GM21447 (cell line): ENCODE measurements around the gene ASB18.
"Not testable (repeated sequence)": the region's sequence is repeated elsewhere in the genome, so short reads cannot be mapped to it uniquely, and the experiment has no call there.

Experiments used
- ATAC-seq: cut with Tn5 transposase; IDR thresholded peaks from one replicate; pipeline ENCODE4 v1.9.1; 2021; ENCODE audit not compliant: unreplicated experiment

Gene ASB18

GRCh38 chr2:236286873-236287545 is 22.8 kb upstream of the ASB18 start:
- no peak for ATAC-seq

- ATAC-seq = no peak
Measured at GRCh38 chr2:236284208-236284607, 20.0 kb upstream of the ASB18 start.

DNA sequence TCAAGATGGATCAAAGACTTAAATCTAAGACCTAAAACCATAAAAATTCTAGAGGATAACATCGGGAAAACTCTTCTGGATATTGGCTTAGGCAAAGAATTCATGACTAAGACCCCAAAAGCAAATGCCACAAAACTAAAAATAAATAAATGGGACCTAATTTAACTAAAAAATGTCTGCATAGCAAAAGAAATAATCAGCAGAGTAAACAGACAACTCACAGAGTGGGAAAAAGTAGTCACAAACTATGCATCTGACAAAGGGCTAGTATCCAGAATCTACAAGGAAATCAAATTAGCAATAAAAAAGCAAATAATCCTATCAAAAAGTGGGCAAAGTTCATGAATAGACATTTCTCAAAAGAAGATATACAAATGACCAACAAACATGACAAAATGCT is 18.2 kb upstream of the ASB18 start:
- ATAC-seq = no peak

GRCh38 chr2:236281423-236281822 is 17.2 kb upstream of the ASB18 start:
- ATAC-seq = no peak

DNA sequence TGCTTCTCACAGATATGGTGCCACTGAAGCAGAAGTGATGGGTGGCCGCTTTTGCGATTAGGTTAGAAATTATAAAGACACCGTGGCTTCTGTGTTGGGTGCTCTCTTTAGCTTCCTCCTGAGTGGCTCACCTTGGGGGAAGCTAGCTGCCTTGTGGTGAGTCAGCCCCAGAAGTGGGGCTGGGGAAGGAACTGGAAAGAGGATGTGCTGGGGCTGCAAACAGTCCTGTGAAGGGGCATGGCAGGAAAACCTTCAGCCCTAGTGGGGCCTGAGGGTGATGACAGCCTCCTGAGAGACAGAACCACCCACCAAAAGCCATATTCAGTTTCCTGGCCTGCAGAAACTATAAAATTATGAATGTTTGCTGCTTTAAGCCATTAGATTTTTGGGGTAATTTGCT is 8.9 kb upstream of the ASB18 start:
- no peak for ATAC-seq

DNA sequence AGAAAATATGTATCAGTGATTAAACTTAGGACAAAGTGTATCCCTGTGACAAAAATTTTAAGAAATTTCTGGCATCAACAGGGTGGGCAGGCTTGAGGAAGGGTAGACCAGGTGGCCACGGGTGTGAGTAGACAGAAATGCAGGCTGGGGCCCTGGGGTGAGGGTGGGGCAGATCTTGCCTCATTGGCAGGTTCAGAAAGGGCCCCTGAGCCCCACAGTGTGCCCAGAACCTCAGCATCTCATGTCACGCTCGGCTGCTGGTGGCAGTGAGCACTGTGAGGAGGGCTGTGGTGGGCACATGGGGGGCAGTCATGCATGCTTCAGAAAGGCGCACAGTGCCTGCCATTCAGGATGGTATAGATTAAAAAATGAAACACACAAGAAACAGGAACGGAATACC is 7.6 kb upstream of the ASB18 start:
- no peak for ATAC-seq

DNA sequence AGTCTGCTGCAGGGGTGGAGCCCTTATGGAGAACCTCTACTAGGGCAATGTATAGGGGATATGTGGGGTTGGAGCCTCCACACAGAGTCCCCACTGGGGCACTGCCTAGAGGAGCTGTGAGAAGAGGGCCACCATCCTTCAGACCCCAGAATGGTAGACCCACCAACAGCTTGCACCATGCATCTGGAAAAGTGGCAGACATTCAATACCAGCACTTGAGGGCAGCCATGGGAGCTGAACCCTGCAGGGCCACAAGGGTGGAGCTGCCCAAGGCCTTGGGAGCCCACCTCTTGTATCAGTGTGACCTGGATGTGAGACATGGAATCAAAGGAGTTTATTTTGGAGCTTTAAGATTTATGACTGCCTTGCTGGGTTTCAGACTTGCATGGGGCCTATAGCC is 5.7 kb upstream of the ASB18 start:
- ATAC-seq = not testable (repeated sequence)

DNA sequence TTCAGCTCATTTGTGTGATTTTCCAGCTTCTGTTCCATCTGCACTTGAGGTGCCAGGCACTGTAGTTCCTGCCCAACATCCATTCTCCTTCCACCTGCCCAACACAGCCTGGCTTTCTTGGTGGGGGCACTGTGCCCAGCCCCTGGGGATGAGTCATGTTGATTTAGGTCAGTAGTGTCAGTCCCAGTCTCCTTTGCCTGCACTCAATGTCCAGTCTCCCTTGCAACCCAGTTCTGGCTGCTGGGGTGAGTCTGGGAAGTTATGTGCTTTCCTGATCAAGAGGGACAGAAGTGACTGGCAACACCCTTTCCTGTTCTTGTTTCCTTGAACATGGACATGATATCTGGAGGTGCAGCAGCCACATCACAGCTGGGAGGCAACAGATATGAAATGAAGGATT is 1.5 kb upstream of the ASB18 start:
- ATAC-seq = no peak

GRCh38 chr2:236262238-236262637 is 2.0 kb downstream of the ASB18 start:
- ATAC-seq = no peak

DNA sequence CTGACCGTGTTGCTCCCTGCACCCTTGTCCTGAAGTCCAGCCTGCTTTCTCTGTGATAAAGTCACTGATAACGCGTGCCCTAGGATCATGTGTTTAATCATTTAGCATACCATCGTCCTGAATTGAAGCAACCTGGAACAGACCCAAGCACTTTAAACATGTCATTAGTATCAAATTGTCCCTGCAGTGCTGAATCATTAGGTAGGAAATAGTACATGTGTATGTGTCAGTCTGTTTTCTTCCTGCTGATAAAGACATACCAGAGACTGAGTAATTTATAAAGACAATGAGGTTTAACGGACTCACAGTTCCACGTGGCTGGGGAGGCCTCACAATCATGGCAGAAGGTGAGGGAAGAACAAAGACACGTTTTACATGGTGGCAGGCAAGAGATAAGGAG is 2.8 kb downstream of the ASB18 start:
- no peak for ATAC-seq

DNA sequence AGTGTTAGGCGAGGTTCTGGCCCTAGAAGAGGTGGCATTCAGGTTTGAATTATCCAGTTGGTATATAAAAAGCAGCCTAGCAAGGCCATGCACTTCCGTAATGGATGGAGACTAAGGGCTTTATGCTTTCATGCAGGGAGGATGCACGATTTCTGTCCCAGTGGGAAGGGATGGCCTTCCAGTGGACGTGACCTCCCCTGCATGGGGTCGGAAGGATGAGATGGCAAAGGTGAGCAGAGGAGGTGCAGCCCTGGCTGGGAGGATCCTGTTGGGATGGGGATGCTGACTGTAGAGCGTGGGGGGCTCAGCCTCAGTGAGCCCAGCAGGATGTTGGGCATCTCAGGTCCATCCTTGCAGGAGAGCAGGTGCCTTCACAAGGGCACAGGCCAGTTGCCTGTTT is 4.8 kb downstream of the ASB18 start:
- no peak for ATAC-seq

DNA sequence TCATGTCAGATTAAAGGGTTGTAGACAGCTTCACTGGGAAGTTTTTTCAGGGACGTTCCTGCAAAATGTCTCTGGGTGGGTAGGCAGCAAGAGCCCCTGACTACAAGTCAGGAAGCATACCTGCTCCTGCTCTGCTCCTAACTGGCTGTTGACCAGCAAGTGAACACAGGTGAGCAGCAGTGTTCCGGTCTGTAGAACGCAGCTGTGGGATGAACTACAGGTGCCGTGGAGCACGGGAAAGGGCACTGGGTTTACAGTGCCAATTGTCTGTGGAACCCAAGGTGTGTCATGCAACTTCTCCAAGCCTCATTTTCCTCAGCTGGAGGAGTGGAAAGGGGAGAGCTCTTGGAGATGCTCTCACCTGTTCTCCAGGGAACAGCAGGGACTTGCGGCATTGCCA is 6.6 kb downstream of the ASB18 start:
- no peak for ATAC-seq

- no peak for ATAC-seq
Measured at GRCh38 chr2:236257136-236257535, 7.1 kb downstream of the ASB18 start.

DNA sequence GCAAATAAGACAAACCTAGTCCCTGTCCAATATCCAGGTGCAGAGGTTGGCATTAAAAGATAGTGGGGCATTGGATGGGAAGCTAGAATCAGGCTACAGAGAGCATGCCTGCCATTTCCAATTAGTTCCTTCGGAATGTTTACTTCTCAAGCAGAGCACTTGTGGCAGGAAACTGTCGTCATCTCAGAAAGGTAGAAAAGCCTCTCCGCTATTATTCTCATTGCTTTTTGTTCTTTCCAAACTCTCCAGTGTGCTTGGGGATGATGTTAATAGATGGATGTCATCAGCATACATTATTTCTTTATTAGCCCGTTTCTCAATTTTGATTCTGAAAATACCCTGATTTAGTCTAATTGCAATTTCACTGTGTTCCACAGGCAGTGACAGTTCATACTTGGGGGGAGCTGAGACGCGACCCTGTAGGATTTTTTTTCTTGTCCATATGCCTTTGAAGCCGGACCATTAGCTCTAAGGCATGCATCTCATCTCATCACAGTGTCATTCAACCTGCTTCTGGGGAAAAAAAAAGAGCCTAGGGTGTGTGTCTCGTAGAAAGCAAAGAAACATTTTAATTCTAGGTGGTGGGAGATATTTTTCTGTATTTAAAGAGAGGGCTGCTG is 7.7 kb downstream of the ASB18 start:
- ATAC-seq = no peak

DNA sequence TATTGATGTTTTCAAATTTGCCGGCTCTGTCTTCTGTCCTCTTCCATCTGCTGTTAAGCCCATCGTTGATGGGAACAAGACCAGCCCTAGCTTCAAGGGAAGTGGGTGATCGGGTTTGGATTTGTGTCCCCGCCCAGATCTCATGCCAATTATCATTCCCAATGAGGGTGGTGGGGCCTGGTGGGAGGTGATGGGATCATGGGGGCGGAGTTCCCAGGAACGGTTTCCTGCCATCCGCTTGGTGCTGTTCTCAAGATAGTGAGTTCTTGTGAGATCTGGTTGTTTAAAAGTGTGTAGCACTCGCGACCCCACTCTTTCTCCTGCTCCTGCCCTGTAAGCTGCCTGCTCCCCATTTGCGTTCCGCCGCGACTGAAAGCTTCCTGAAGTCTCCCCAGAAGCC is 9.5 kb downstream of the ASB18 start:
- no peak for ATAC-seq

GRCh38 chr2:236254001-236254400 is 10.2 kb downstream of the ASB18 start:
- no peak for ATAC-seq

DNA sequence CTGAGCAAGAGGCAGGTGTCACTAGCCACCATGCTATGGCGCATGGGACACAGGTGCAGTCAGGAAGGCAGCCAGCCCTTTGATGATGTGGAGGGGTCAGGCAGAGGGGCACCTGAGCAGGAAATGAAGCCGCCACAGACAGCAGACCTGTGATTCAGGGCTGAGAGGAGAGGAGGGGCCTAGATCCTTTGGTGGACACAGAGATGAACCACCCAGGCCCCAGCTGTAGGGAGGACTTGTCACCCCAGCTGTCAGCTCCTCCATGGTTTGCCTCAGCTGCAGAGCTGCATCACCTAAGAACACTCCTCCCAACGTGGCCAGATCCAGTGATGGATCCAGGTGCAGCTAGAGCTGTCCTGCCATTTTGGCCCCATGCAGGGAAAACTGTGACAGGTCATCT is 11.6 kb downstream of the ASB18 start:
- no peak for ATAC-seq

- no peak for ATAC-seq
Measured at GRCh38 chr2:236250909-236251579, 13.2 kb downstream of the ASB18 start.

DNA sequence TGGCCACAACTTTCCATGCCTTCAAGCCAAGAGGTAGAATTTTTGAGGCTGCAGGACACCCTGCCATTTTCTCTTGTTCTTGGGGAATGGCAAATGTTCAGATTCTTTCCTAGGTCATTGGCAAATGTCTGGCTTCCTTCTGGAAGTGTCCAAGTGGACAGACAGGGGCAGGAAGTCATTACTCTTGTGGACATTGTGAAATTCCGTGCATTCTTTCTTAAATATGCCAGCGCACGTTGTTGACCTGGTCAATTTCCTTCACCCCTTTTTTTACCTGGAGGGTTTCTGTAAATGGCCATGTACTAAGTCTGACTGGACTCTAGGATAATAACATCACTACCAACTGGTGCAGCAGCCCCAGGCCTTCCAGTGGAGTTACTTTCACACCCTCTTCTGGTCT is 13.9 kb downstream of the ASB18 start:
- no peak for ATAC-seq

GRCh38 chr2:236249066-236249465 is 15.1 kb downstream of the ASB18 start:
- no peak for ATAC-seq

GRCh38 chr2:236246711-236247246 is 17.4 kb downstream of the ASB18 start:
- ATAC-seq = no peak

- no peak for ATAC-seq
Measured at GRCh38 chr2:236244256-236244655, 19.9 kb downstream of the ASB18 start.
